Measurements from ENCODE around the gene DDX42.

GRCh38 chr17:63753215-63753614 lies 20.8 kb upstream of the DDX42 start:
- TF ChIP-seq SRF (IDR thresholded peaks at IDR 0.05; ENCODE audit: low read depth) (no peak), SIN3A (IDR thresholded peaks at IDR 0.05; ENCODE audit: low read depth) (no peak)
